D721Med (cell line): ENCODE data around the gene CCM2L.

Experiments used
- DNase-seq: peaks from one replicate; pipeline ENCODE4 v3.0.0; 2011; ENCODE audit warnings: low spot score; ENCODE audit not compliant: insufficient read length
- FAIRE-seq: peaks from 2 replicates; lab custom pipeline; 2011; peaks lifted over from hg19 to GRCh38; lab: Jason Lieb, UNC
- CTCF ChIP-seq: IDR thresholded peaks from 2 replicates; pipeline ENCODE4 v1.5.1; 2012; ENCODE audit warnings: mild to moderate bottlenecking, control low read depth; ENCODE audit not compliant: insufficient read depth; ENCODE audit errors: missing control alignments

The CCM2L gene

DNA sequence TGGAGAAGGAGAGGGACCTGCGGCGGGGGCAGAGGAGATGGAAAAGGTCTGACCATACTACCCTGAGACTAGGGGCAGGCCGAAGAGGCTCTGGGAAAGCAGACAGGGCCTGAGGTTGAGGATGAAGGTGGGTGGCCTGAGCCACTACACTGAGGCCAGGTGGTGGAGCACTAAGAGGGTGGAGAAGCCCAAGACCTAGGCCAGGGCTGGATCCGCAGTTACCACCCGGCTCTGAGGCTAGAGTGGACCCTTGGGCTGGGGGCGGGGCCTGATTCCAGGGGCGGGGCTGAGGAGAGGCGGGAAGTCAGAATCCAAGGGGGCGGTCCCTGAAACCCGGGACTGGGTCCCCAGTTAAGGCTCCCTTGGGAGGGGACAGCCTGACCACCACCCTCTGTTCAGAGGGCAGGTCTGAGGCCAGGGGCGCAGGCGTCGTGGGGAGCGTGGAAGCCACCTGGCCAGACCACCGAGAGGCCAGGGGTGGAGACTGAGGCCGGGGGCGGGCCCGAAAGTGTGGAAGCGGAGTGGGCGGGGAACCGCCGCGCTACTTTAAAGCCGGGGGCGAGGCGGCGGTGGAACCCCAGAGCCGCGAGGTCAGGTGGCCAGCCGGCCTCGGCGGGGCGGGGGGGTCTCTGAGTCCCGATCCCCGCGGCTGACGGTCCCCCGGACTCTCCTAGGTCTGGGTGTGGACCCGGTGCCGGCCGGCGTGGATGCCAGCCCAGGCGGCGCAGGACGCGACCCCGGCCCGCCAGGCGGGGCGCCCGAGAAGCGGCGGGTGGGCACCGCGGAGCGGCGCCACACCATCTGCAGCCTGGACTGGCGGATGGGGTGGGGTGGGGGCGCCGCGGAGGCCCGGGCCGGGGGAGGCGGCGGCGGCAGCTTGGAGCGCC is 8.3 kb downstream of the CCM2L start:
- no peak for FAIRE-seq
- peak; percentile 83 for DNase-seq
- TF ChIP-seq CTCF, result no peak

- TF ChIP-seq CTCF, result no peak
- DNase-seq (no peak), FAIRE-seq (no peak)
These were observed 8.9 kb downstream of the CCM2L start for GRCh38 chr20:32019156-32019510.

- DNase-seq, result no peak
- FAIRE-seq, result peak; percentile 55
- TF ChIP-seq CTCF, result no peak
These were observed 9.6 kb downstream of the CCM2L start for GRCh38 chr20:32019563-32020463.

DNA sequence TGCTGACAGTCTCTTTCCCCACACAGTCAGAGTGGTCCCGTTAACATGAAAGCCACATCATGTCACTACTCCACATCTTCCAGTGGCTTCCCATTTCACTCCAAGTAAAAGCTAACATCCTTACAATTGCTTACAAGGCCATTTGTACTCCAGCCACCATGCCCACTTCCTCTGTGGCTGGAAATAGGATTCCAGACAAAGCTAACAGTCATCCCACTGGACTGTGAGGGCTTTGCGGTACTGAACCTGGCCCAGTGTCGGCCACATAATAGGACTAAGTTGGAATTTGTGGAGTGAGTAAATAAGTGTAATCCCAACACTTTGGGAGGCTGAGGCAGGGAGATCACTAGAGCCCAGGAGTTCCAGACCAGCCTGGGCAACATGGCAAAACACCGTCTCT is 10.9 kb downstream of the CCM2L start:
- DNase-seq (no peak), FAIRE-seq (no peak)
- TF ChIP-seq CTCF, result no peak

DNA sequence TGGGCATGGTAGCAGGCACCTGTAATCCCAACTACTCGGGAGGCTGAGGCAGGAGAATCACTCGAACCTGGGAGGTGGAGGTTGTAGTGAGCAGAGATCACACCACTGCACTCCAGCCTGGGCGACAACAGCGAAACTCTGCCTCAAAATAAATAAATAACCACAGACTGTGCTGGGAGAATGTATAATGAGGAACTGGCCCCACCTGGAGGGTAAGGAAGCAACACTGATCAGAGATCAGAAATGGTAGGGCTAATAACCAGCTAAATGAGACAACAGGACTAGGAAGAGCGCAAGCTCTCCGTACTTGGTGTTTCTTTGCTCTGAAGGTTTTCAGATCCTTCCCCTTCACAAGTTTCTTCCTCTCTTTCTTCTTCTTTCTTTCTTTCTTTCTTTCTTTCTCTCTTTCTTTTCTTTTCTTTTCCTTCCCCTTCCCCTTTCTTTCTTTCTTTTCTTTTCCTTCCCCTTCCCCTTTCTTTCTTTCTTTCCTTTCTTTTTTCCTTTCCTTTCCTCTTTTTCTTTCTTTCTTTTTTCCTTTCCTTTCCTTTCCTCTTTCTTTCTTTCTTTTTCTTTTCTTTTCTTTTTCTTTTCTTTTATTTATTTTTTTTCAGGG is 14.6 kb downstream of the CCM2L start:
- no peak for DNase-seq
- no peak for TF ChIP-seq CTCF
- no peak for FAIRE-seq

DNA sequence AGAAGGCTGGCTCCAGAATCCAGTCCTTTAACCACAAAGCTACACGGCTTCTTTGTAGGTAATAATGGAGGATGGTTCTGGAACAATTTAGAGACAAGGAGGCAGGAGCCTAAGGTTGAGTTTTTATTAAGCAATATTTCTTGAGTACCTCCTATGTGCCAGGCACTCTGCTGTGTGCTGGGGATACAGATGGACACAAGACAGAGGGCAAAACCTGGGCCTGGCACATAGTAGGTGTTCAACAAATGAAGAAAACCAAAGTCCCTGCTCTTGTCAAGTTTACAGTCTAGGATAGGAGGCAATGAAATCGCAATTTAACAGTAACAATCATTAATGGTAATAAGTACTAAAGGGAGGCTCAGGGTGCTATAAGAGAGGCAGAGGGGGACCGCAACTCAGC is 17.4 kb downstream of the CCM2L start:
- no peak for FAIRE-seq
- TF ChIP-seq CTCF, result no peak
- DNase-seq, result no peak
